Liver (tissue), 3 donors: Measurements from ENCODE around the gene RSAD2.

Experiments used
- CTCF ChIP-seq: fragments of 150-350 bp; IDR thresholded peaks from 2 replicates; pipeline ENCODE4 v1.5.1; 2017; ENCODE audit warnings: improper control_type of control experiment, low read depth, low read length; ENCODE audit not compliant: missing input control
- EGR1 ChIP-seq, 2 donors: IDR thresholded peaks; 2 replicates each; pipeline ENCODE4 v1.6.1; 2016 to 2018; ENCODE audit warnings: antibody characterized with exemption in 2 of 2, low read depth in 2 of 2
- SP1 ChIP-seq: IDR thresholded peaks from 2 replicates; pipeline ENCODE4 v1.6.1; 2018; ENCODE audit warnings: antibody characterized with exemption, mild to moderate bottlenecking
- YY1 ChIP-seq: IDR thresholded peaks from 2 replicates; pipeline ENCODE4 v1.6.1; 2016; ENCODE audit warnings: antibody characterized with exemption, mild to moderate bottlenecking
- donor health status: healthy.
- donor health status: healthy.

- TF ChIP-seq SP1 (no peak), CTCF (no peak), EGR1 (IDR thresholded peaks at IDR 0.05; ENCODE audit: low read depth in 2 of 2) (no peak), YY1 (no peak)
Measured at GRCh38 chr2:6926071-6926732, 48.6 kb downstream of the RSAD2 start.
